ENCODE measurements around the gene MYZAP.

Gene MYZAP

DNA sequence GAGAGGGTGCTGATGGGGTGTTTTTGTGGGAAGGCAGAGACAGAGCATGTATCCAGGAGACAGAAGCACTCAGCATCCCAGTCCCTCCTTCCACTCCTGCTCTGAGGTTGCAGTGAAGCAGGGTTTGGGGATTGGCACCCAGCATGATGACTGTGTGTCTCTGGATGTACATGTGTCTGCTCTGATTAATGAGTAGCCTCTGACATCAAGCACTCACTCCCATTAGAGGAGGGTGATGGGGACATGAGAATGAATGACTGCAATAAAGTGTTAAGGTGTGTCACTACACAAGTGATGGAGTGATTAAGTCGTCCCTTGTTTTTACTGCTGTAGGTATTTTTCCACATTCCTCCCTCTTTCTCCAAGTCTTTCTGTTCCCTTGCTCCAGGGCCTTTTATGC is 9.6 kb upstream of the MYZAP start:
- H3K9me3 ChIP-seq (ENCODE audit: insufficient read depth, low read depth, low read length): no peaks in the 10 kb centered on the region
- no peaks in the 10 kb centered on the region for H3K36me3 ChIP-seq (ENCODE audit: insufficient read depth, low read depth, low read length)
- H3K27me3 ChIP-seq (ENCODE audit: insufficient read depth, low read length): no peaks in the 10 kb centered on the region
- H3K27ac ChIP-seq (ENCODE audit: low read length): no peak overlapping the region
- H3K9ac ChIP-seq (ENCODE audit: low read depth, low read length): no peak overlapping the region
- H3K4me3 ChIP-seq (ENCODE audit: low read length): no peak overlapping the region
- H3K4me1 ChIP-seq (ENCODE audit: insufficient read depth, low read length): no peaks in the 10 kb centered on the region

DNA sequence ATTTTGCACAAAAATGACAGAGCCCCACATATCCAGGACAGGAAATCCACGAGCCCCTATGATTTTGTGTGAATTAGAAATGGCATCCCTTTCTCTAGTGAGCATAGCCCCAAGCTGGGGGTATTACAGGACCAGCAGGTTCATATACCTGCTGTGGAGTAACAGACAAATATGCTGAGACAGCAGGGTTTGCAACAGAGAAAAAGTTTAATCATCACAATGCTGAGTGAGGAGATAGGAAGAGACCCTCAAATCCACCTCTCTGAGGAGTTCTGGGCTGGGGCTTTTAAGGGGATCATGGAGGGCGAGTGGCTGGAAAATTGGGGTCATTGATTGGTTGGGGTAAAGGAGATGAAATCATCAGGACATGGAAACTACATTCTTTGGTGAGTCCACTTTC is 8.4 kb upstream of the MYZAP start:
- H3K9ac ChIP-seq (ENCODE audit: low read depth, low read length): no peak overlapping the region
- no peak overlapping the region for H3K27ac ChIP-seq (ENCODE audit: low read length)
- H3K4me1 ChIP-seq (ENCODE audit: insufficient read depth, low read length): no peaks in the 10 kb centered on the region
- H3K4me3 ChIP-seq (ENCODE audit: low read length): no peak overlapping the region
- no peaks in the 10 kb centered on the region for H3K27me3 ChIP-seq (ENCODE audit: insufficient read depth, low read length)
- no peaks in the 10 kb centered on the region for H3K36me3 ChIP-seq (ENCODE audit: insufficient read depth, low read depth, low read length)
- H3K9me3 ChIP-seq (ENCODE audit: insufficient read depth, low read depth, low read length): no peaks in the 10 kb centered on the region

DNA sequence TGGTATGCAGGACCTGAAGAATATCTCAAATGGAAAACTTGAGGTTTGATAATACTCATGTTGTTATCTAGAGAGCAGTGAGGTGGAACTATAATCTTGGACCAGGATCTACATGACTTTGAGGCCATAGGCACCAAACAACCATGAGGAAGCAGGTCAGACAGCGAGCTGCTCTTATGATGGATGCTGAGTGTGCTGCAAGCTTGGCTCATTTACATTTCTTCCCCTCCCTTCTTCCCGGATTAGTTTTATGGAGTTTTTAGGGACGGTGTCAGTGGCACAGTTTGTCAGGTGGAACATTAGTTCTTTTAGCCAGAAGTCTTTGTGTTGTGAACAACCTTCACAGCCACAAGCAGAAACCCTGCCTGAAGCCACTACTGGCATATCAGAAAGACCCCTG is 8.0 kb upstream of the MYZAP start:
- H3K36me3 ChIP-seq (ENCODE audit: insufficient read depth, low read depth, low read length): no peaks in the 10 kb centered on the region
- no peaks in the 10 kb centered on the region for H3K9me3 ChIP-seq (ENCODE audit: insufficient read depth, low read depth, low read length)
- no peak overlapping the region for H3K9ac ChIP-seq (ENCODE audit: low read depth, low read length)
- no peak overlapping the region for H3K4me3 ChIP-seq (ENCODE audit: low read length)
- H3K27ac ChIP-seq (ENCODE audit: low read length): no peak overlapping the region
- no peaks in the 10 kb centered on the region for H3K27me3 ChIP-seq (ENCODE audit: insufficient read depth, low read length)
- no peaks in the 10 kb centered on the region for H3K4me1 ChIP-seq (ENCODE audit: insufficient read depth, low read length)

DNA sequence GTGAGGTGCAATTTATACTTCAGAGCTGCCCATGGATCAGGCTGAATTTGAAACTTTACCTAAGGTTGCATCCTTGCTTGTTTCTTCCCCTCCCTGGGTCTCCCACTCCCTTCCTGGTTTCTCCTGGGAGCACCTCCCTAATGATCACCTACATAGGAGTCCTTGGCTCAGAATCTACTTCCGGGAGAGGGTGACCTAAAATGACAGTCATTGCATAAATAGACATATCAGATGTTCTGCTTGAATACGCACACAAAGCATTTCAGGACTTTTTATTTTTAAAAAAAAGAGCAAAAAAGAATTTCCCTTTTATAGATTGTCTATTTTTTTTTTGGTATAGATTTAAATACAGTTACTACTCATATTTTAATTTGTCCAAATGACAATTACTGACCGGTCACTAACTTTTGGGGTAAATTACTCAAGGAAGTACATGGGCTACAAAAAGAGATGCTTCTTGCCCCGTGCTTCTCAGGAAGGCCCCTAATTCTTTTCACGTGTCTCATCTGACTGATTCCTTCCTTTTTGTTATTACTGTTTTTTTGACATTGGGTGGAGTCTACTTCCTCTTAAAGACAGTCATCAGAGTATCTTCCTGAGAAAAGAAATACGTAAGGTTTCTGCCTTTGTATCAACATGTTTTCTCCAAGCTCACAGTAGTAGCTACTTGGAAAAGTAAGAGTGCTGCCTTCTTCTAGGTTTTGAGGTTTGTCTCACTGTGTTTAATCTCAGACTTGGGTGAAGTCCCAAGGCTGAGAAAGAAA is 4.9 kb upstream of the MYZAP start:
- Histone ChIP-seq H3K4me3 (ENCODE audit: low read length) (no peak overlapping the region), H3K9me3 (ENCODE audit: insufficient read depth, low read depth, low read length) (no peaks in the 10 kb centered on the region), H3K4me1 (ENCODE audit: insufficient read depth, low read length) (no peaks in the 10 kb centered on the region), H3K36me3 (ENCODE audit: insufficient read depth, low read depth, low read length) (no peaks in the 10 kb centered on the region), H3K27me3 (ENCODE audit: insufficient read depth, low read length) (peaks cover 24% of the 10 kb centered on the region), H3K9ac (ENCODE audit: low read depth, low read length) (no peak overlapping the region), H3K27ac (ENCODE audit: low read length) (no peak overlapping the region)

DNA sequence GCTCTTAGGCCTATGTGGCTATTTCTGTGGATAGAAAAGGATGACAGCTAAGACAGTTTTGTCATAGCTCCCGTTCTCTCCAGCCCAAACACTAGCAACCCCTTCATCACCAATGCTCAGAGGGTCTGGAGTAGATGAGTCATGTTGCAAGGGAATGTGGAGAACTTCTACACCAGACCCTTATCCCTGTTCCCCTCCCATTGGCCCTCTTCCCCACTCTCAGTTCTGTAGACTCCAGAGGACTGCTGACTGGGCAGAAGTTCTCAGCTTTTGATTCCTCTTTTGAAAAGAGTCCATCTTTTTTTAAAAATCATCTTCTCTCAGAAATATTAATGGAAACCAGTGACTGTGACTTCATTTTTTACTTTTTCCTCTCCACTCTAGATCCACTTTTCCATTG is 2.4 kb upstream of the MYZAP start:
- H3K4me1 ChIP-seq (ENCODE audit: insufficient read depth, low read length): peaks cover 3% of the 10 kb centered on the region; the same call in 1 of the 2 replicates
- H3K9ac ChIP-seq (ENCODE audit: low read depth, low read length): no peak overlapping the region
- H3K27me3 ChIP-seq (ENCODE audit: insufficient read depth, low read length): peaks cover 43% of the 10 kb centered on the region

DNA sequence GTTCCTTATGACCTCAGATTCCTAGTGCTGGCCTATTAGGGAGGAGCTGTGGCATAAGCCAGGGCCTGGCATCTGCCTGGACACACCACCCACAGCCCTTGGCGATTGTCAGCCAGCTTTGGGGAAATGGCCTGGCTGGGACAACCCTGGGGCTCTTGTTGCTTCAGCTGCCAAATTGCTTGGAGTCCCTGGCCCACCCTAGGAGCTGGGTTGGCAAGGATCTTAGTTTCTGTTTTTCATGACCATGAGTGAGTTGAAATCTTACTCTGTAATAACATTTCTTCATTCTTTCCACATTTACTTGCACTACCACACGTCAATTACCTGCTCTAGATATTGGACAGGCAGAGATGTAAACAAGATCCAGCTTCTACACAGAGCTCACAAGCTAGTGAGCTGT is 1.9 kb upstream of the MYZAP start:
- Histone ChIP-seq H3K27me3 (ENCODE audit: insufficient read depth, low read length) (peaks cover 43% of the 10 kb centered on the region), H3K4me3 (ENCODE audit: low read length) (no peak overlapping the region), H3K9ac (ENCODE audit: low read depth, low read length) (no peak overlapping the region), H3K9me3 (ENCODE audit: insufficient read depth, low read depth, low read length) (no peaks in the 10 kb centered on the region), H3K36me3 (ENCODE audit: insufficient read depth, low read depth, low read length) (no peaks in the 10 kb centered on the region), H3K27ac (ENCODE audit: low read length) (no peak overlapping the region), H3K4me1 (ENCODE audit: insufficient read depth, low read length) (peaks cover 3% of the 10 kb centered on the region; the same call in 1 of the 2 replicates)

More for the DNA sequence above, 2.4 kb upstream of the MYZAP start:
- Histone ChIP-seq H3K27ac (ENCODE audit: low read length) (no peak overlapping the region), H3K9me3 (ENCODE audit: insufficient read depth, low read depth, low read length) (no peaks in the 10 kb centered on the region), H3K36me3 (ENCODE audit: insufficient read depth, low read depth, low read length) (no peaks in the 10 kb centered on the region), H3K4me3 (ENCODE audit: low read length) (no peak overlapping the region)

DNA sequence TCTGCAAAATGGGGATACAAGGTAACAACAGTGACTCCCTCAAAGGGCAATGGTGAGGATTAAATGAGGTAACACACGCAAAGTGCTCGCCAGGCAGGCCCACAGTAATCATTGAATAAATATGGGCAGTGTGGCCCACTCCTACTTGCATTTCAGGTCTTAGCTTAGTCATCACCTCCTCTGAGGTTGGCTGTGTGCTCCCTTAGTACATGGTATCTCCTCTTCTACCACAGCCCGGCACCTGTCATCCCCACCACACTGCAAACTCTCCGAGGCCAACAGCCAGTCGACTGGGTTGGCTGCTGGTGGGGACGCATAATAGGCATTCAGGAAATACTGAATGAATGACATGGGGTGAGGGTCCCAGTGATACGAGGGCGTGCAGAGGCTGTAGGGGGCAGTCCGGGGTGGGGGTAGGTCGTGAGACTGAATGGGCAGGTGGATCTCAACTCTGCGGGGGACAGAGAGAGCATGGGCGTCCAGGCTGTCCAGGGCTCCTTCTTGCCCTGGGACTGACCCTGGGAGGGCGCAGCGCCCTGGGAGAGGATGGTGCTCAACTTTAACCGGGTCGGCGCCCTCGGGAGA is 375 bp upstream of the MYZAP start:
- Histone ChIP-seq H3K4me3 (ENCODE audit: low read length) (peak overlapping the region; percentile 77), H3K9ac (ENCODE audit: low read depth, low read length) (no peak overlapping the region), H3K9me3 (ENCODE audit: insufficient read depth, low read depth, low read length) (no peaks in the 10 kb centered on the region), H3K4me1 (ENCODE audit: insufficient read depth, low read length) (peaks cover 3% of the 10 kb centered on the region; the same call in 1 of the 2 replicates), H3K36me3 (ENCODE audit: insufficient read depth, low read depth, low read length) (no peaks in the 10 kb centered on the region), H3K27ac (ENCODE audit: low read length) (no peak overlapping the region), H3K27me3 (ENCODE audit: insufficient read depth, low read length) (peaks cover 43% of the 10 kb centered on the region)

DNA sequence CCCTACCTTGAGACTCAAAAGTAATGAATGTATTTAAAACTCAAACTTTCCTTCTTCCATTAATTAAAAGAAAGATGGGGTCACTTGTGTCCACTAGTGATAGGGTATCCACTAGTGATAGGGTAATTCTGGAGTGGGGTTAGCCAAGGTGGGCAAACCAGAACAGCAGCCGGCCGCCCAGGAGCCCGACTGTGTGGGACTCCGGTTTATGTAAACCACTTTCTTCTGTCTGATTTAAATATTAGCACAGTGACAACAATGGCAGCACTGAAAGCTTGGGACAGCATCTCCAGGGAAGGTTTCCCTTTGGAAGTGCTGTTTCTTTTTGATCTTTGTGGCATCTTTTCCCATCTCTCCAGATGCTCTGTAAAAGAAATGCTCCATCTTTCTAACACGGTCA is 722 bp downstream of the MYZAP start:
- Histone ChIP-seq H3K9ac (ENCODE audit: low read depth, low read length) (no peak overlapping the region), H3K27me3 (ENCODE audit: insufficient read depth, low read length) (peaks cover 43% of the 10 kb centered on the region), H3K4me3 (ENCODE audit: low read length) (peak overlapping the region; percentile 77), H3K4me1 (ENCODE audit: insufficient read depth, low read length) (peaks cover 3% of the 10 kb centered on the region; the same call in 1 of the 2 replicates), H3K27ac (ENCODE audit: low read length) (no peak overlapping the region), H3K9me3 (ENCODE audit: insufficient read depth, low read depth, low read length) (no peaks in the 10 kb centered on the region), H3K36me3 (ENCODE audit: insufficient read depth, low read depth, low read length) (no peaks in the 10 kb centered on the region)

DNA sequence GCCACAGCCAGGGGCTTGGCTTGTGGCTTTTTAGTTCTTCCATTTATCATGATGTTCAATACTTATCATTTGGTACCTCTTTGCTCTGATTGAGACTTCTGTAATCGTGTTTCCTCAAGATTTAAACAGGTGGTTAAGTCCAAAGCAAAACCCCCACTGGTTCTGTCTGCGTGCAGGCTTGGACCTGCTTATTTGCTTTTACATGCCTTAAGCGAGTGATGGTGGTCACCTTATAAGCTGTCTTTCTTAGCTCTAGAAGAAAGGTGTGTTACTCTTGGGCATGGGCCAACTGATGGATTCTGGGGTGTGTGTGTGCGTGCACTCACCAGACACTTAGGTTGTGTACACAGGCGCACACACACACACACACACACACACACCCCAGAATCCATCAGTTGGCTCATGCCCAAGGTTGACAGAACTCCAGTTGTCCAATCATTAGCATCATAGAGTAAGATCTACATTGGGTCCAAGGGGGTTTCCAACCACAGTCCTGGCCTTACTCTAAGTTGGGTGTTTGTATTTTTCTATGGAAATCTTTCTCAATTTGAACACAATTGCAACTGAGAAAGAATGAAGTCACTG is 1.2 kb downstream of the MYZAP start:
- no peak overlapping the region for H3K27ac ChIP-seq (ENCODE audit: low read length)
- peaks cover 3% of the 10 kb centered on the region; the same call in 1 of the 2 replicates for H3K4me1 ChIP-seq (ENCODE audit: insufficient read depth, low read length)
- H3K27me3 ChIP-seq (ENCODE audit: insufficient read depth, low read length): peaks cover 43% of the 10 kb centered on the region
- H3K9ac ChIP-seq (ENCODE audit: low read depth, low read length): no peak overlapping the region
- H3K36me3 ChIP-seq (ENCODE audit: insufficient read depth, low read depth, low read length): no peaks in the 10 kb centered on the region
- no peaks in the 10 kb centered on the region for H3K9me3 ChIP-seq (ENCODE audit: insufficient read depth, low read depth, low read length)
- H3K4me3 ChIP-seq (ENCODE audit: low read length): no peak overlapping the region

DNA sequence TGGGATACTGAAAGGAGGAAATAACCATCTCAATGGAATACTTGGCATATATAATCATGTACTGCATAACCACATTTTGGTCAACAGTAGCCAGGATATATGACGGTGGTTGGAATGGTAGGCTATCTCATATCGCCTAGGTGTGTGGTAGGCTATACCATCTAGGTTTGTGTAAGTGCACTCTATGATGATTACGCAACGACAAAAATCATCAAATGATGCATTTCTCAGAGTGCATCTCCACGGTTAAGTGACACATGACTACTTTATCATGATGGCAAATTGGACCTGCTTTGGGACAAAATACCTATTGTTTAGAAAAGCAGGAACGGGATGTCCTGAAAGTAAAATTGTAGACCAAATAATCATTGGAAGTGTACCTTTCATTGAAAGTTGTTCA is 2.8 kb downstream of the MYZAP start:
- H3K4me1 ChIP-seq (ENCODE audit: insufficient read depth, low read length): peaks cover 8% of the 10 kb centered on the region

DNA sequence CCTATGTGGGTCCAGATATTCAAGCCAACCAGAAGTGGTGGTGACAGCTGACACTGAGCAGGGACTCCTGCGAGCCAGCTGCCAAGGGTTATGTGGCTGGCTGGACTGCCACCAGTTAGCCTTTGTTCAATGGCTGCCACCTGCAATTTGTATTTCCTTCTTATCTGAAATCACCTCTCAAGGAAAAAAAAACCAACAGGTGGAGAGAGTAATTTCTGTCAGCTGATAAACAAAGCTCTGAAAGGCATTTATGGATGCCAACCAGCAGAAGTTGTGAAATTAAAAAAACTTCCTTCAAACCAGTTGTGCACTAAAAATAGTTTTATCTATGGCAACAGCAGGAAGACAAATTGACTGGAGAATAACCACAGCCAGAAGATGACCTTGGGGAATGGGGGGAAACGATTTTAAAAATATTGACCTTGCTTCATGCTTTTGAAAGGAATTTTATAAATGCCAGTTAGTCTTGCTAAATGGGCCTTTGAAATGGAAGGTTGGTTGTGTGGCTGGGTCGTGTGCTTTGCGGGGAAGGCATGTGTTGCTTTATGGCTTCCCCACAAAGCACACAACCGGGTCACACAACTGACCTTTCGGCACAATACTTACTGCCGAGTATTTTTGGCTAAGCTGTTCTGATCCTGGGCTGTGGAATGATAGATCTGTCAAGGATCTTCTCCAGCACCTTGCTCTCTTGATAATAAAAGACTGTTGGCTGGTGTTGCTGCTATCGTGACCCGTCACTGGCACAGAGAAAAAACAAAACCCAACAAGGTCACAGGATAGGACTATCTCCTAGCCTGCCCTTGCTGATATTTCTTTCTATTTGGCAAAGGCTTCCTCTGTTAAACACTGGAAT is 3.5 kb downstream of the MYZAP start:
- Histone ChIP-seq H3K9ac (ENCODE audit: low read depth, low read length) (no peak overlapping the region), H3K27me3 (ENCODE audit: insufficient read depth, low read length) (peaks cover 32% of the 10 kb centered on the region), H3K27ac (ENCODE audit: low read length) (no peak overlapping the region), H3K36me3 (ENCODE audit: insufficient read depth, low read depth, low read length) (no peaks in the 10 kb centered on the region), H3K9me3 (ENCODE audit: insufficient read depth, low read depth, low read length) (no peaks in the 10 kb centered on the region), H3K4me1 (ENCODE audit: insufficient read depth, low read length) (peaks cover 9% of the 10 kb centered on the region), H3K4me3 (ENCODE audit: low read length) (no peak overlapping the region)

More for the DNA sequence above, 2.8 kb downstream of the MYZAP start:
- Histone ChIP-seq H3K9me3 (ENCODE audit: insufficient read depth, low read depth, low read length) (no peaks in the 10 kb centered on the region), H3K27me3 (ENCODE audit: insufficient read depth, low read length) (peaks cover 39% of the 10 kb centered on the region), H3K9ac (ENCODE audit: low read depth, low read length) (no peak overlapping the region), H3K27ac (ENCODE audit: low read length) (no peak overlapping the region), H3K36me3 (ENCODE audit: insufficient read depth, low read depth, low read length) (no peaks in the 10 kb centered on the region), H3K4me3 (ENCODE audit: low read length) (no peak overlapping the region)

Measured in iPS-20b (cell line).